Right atrium auricular region (tissue), 2 donors: ENCODE data around the gene COL16A1. TPM values are rescaled to one million over a fixed set of nuclear protein-coding genes. Genes with fewer than 3 reads are reported as not detected.

Experiments
- DNase-seq: peaks from one replicate; pipeline ENCODE4 v3.0.0-alpha.2; 2019; ENCODE audit warnings: low spot score
- H3K27ac ChIP-seq, 2 donors: fragments of 200-600 bp; sonication (generic); 1 replicate in 1 of 2; 2 replicates in 1 of 2; pipeline ENCODE4 v1.5.1; 2016 to 2019
- H3K27me3 ChIP-seq, 2 donors: fragments of 200-600 bp; sonication (generic); one replicate each; pipeline versions ENCODE4 v1.5.1 to v1.6.0; 2017 to 2019
- H3K36me3 ChIP-seq: fragments of 200-600 bp; sonication (generic); one replicate; pipeline ENCODE4 v1.5.1; 2016
- H3K4me1 ChIP-seq, 2 donors: fragments of 200-600 bp; sonication (generic); one replicate each; pipeline versions ENCODE4 v1.5.1 to v1.6.0; 2017 to 2019
- H3K4me3 ChIP-seq, 2 donors: fragments of 200-600 bp; sonication (generic); 1 replicate in 1 of 2; 2 replicates in 1 of 2; pipeline ENCODE4 v1.5.1; 2017 to 2019; ENCODE audit warnings: mild to moderate bottlenecking in 1 of 2, moderate library complexity in 1 of 2
- H3K9me3 ChIP-seq, 2 donors: fragments of 200-600 bp; sonication (generic); one replicate each; pipeline ENCODE4 v1.5.1; 2019
- total RNA-seq, 2 donors: library from RNA; depleted of rRNA; stranded (reverse); fragments of >200 nt; gene quantifications; one replicate each; pipeline ENCODE4 v1.1.0, GENCODE V29; 2016
- TF ChIP-seq, protein P1 (sequence below), 2 donors: fragments of 200-600 bp; sonication (generic); IDR thresholded peaks; one replicate each; pipeline ENCODE4 v1.5.1; 2019; ENCODE audit warnings: antibody characterized with exemption in 2 of 2

Gene COL16A1
- total RNA-seq, 2 donors from 2014 or later = 31.2 to 34.4 TPM

GRCh38 chr1:31679676-31680230 is 24.1 kb downstream of the COL16A1 start:
- no peak overlapping the region for H3K27ac ChIP-seq
- H3K36me3 ChIP-seq = peaks cover 7% of the 10 kb centered on the region
- TF ChIP-seq, protein P1, sequence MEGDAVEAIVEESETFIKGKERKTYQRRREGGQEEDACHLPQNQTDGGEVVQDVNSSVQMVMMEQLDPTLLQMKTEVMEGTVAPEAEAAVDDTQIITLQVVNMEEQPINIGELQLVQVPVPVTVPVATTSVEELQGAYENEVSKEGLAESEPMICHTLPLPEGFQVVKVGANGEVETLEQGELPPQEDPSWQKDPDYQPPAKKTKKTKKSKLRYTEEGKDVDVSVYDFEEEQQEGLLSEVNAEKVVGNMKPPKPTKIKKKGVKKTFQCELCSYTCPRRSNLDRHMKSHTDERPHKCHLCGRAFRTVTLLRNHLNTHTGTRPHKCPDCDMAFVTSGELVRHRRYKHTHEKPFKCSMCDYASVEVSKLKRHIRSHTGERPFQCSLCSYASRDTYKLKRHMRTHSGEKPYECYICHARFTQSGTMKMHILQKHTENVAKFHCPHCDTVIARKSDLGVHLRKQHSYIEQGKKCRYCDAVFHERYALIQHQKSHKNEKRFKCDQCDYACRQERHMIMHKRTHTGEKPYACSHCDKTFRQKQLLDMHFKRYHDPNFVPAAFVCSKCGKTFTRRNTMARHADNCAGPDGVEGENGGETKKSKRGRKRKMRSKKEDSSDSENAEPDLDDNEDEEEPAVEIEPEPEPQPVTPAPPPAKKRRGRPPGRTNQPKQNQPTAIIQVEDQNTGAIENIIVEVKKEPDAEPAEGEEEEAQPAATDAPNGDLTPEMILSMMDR (IDR thresholded peaks at IDR 0.05) = no peak
- DNase-seq = no peak
- H3K4me1 ChIP-seq = peaks cover 0 to 12% of the 10 kb centered on the region in 2 donors
- H3K27me3 ChIP-seq = no peaks in the 10 kb centered on the region
- H3K4me3 ChIP-seq = no peak overlapping the region
- H3K9me3 ChIP-seq = no peaks in the 10 kb centered on the region

DNA sequence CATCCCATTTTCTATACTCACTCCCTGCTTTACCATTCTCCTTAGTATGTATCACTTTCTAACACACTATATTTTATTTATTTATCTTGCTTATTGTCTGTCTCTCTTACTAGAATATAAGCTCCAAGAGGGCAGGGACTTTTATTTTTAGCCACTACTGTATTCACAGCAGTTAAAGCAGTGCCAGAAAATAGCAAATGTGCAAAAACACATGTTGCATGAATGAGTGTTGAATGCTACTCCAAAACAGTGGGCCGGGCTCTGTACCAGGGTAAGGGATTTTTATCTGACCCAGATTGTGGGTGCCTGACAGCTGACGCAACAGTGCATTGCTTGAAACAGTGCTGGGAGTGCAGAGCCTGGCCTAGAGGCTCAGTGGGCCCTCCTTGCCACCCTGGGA is 24.7 kb downstream of the COL16A1 start:
- Histone ChIP-seq H3K4me1 (peaks cover 0 to 19% of the 10 kb centered on the region in 2 donors), H3K27me3 (no peaks in the 10 kb centered on the region), H3K4me3 (no peak overlapping the region), H3K27ac (no peak overlapping the region), H3K36me3 (peaks cover 7% of the 10 kb centered on the region), H3K9me3 (no peaks in the 10 kb centered on the region)
- DNase-seq = no peak
- TF ChIP-seq, protein P1 (IDR thresholded peaks at IDR 0.05) = no peak

DNA sequence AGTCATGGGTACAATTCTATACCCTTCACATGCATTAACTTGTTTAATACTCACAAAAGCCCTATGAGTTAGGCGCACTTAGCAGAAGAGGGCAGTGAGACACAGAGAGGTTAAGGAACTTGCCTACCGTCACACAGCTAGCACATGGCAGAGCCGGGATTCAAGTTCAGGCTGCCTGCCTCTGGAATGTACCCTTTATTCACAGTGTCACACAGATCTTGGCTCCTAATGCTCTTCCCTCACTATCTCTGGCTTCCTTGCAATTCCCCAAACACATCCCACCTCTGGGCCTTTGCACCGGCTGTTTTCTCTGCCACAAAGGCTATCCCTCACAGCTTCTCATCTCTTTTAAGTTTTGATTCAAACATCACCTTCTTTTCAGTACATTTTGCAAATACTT is 25.1 kb downstream of the COL16A1 start:
- H3K27ac ChIP-seq = no peak overlapping the region
- no peak overlapping the region for H3K4me3 ChIP-seq
- no peak for DNase-seq
- H3K9me3 ChIP-seq = no peaks in the 10 kb centered on the region
- peaks cover 0 to 23% of the 10 kb centered on the region in 2 donors for H3K4me1 ChIP-seq
- TF ChIP-seq, protein P1 (IDR thresholded peaks at IDR 0.05) = no peak
- peaks cover 7% of the 10 kb centered on the region for H3K36me3 ChIP-seq
- no peaks in the 10 kb centered on the region for H3K27me3 ChIP-seq

DNA sequence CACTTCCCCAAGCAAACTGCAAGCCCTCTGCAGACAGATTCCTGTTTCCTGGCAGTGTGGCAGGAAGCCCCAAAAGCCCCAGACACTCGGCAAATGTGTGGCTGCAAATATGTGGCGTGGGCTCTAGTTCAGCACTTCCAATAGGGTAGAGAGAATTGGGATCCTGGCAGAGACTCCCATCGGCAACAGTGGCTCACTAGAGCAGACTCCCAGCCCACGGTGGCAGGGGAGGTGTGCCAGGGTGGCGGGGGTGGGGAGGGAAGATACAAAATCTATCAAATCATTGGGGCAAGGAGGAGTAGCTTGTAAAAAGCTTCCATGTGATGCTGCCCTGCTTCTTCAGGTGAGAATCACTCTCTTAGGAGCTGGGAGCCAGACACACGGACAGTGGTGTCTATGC is 25.9 kb downstream of the COL16A1 start:
- Histone ChIP-seq H3K4me1 (peaks cover 0 to 30% of the 10 kb centered on the region in 2 donors), H3K36me3 (peaks cover 7% of the 10 kb centered on the region), H3K27me3 (no peaks in the 10 kb centered on the region), H3K9me3 (no peaks in the 10 kb centered on the region), H3K4me3 (no peak overlapping the region), H3K27ac (no peak overlapping the region)
- TF ChIP-seq, protein P1 (IDR thresholded peaks at IDR 0.05) = no peak
- no peak for DNase-seq

GRCh38 chr1:31677401-31677800 is 26.4 kb downstream of the COL16A1 start:
- no peaks in the 10 kb centered on the region for H3K27me3 ChIP-seq
- H3K27ac ChIP-seq = no peak overlapping the region
- peaks cover 0 to 36% of the 10 kb centered on the region in 2 donors for H3K4me1 ChIP-seq
- no peak for DNase-seq
- no peak overlapping the region for H3K4me3 ChIP-seq
- H3K9me3 ChIP-seq = no peaks in the 10 kb centered on the region
- TF ChIP-seq, protein P1 (IDR thresholded peaks at IDR 0.05) = no peak
- H3K36me3 ChIP-seq = peaks cover 3% of the 10 kb centered on the region

- peaks cover 0 to 52% of the 10 kb centered on the region in 2 donors for H3K4me1 ChIP-seq
- H3K27ac ChIP-seq = peak overlapping the region; percentile 62 to 66
- H3K27me3 ChIP-seq = no peaks in the 10 kb centered on the region
- no peak for DNase-seq
- no peak overlapping the region for H3K4me3 ChIP-seq
- no peaks in the 10 kb centered on the region for H3K36me3 ChIP-seq
- no peaks in the 10 kb centered on the region for H3K9me3 ChIP-seq
- TF ChIP-seq, protein P1 (IDR thresholded peaks at IDR 0.05) = no peak
Observed at GRCh38 chr1:31675756-31676155, 28.1 kb downstream of the COL16A1 start.
